T-helper 2 cell treated with Interferon-gamma antibody and Interleukin-4, amounts not matched to agents 5 μg/mL and 100 μg/mL, for 36 hours (primary cell): Measurements from ENCODE around the gene ME1.
"Not testable (repeated sequence)": the region's sequence is repeated elsewhere in the genome, so short reads cannot be mapped to it uniquely, and the experiment has no call there.

Experiments used
- DNase-seq: peaks from one replicate; pipeline ENCODE4 v3.0.0; 2021; ENCODE audit warnings: low spot score
- H3K27ac Mint-ChIP-seq: one replicate; pipeline ENCODE4 v1.8.0; 2021; ENCODE audit warnings: mild to moderate bottlenecking, mixed read lengths
- H3K27me3 Mint-ChIP-seq: one replicate; pipeline ENCODE4 v1.8.0; 2021; ENCODE audit warnings: low read depth, mixed read lengths
- H3K36me3 Mint-ChIP-seq: one replicate; pipeline ENCODE4 v1.8.0; 2021; ENCODE audit warnings: low read depth, mixed read lengths
- H3K4me1 Mint-ChIP-seq: one replicate; pipeline ENCODE4 v1.8.0; 2021; ENCODE audit warnings: low read depth, mixed read lengths
- H3K4me3 Mint-ChIP-seq: one replicate; pipeline ENCODE4 v1.8.0; 2022; ENCODE audit warnings: mild to moderate bottlenecking, moderate library complexity, mixed read lengths
- H3K9me3 Mint-ChIP-seq: one replicate; pipeline ENCODE4 v1.8.0; 2021; ENCODE audit warnings: mixed read lengths

Gene ME1

DNA sequence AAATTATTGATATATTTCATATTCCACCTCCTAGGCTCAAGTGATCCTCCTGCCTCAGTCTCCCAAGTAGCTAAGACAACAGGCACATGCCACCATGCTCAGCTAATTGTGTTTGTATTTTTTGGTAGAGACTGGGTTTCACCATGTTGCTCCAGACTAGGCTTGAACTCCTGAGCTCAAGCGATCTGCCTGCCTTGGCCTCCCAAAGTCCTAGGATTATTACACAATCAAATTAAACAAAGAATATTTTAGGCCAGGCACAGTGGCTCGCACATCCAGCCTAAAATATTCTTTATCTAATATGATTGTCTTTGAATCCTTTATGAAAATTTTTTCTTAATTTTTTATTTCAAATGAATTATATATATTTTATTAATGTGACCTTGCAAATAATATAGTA, 17.8 kb downstream of the ME1 start:
- Mint-ChIP-seq H3K4me1 (no peaks in the 10 kb centered on the region), H3K4me3 (no peak overlapping the region), H3K36me3 (no peaks in the 10 kb centered on the region), H3K27ac (no peak overlapping the region), H3K27me3 (no peaks in the 10 kb centered on the region), H3K9me3 (no peaks in the 10 kb centered on the region)
- DNase-seq, result no peak

DNA sequence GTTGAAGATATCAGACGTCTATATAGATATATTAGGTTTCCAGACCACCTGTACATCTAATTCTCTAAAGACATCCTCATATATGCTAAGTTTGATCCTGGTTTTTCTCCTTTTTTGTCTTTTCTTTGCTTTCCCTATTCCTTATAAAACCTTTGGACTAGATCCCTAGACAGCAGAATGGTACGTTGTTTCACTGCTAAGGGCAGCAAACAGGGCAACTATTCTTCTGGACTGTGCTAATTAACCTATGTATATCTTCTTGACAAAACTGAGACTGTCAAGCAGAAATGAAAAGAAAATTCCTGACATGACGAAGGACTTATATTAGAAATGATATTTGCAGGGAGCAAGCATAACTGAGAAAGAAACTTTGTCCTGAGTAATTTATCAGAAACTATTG, 19.1 kb downstream of the ME1 start:
- no peaks in the 10 kb centered on the region for H3K4me1 Mint-ChIP-seq
- H3K27me3 Mint-ChIP-seq, result no peaks in the 10 kb centered on the region
- no peak overlapping the region for H3K4me3 Mint-ChIP-seq
- H3K27ac Mint-ChIP-seq, result no peak overlapping the region
- no peak for DNase-seq
- no peaks in the 10 kb centered on the region for H3K36me3 Mint-ChIP-seq
- no peaks in the 10 kb centered on the region for H3K9me3 Mint-ChIP-seq

DNA sequence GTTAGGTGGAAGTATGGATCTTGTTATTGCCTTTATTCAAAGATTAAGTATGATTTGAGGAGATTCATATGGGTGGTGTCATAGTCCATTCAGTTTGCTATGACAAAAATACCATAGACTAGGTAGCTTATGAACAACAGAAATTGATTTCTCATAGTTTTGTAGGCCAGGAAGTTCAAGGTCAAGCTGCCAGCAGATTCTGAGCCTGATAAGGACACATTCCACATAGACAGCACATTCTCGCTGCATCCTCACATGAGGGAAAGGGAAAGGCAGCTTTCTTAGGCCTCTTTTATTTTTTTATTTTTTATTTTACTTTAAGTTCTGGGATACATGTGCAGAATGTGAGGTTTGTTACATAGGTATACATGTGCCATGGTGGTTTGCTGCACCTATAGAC, 27.7 kb downstream of the ME1 start:
- H3K36me3 Mint-ChIP-seq, result no peaks in the 10 kb centered on the region
- H3K4me1 Mint-ChIP-seq, result no peaks in the 10 kb centered on the region
- no peaks in the 10 kb centered on the region for H3K27me3 Mint-ChIP-seq
- no peaks in the 10 kb centered on the region for H3K9me3 Mint-ChIP-seq
- H3K27ac Mint-ChIP-seq, result no peak overlapping the region
- DNase-seq, result no peak
- no peak overlapping the region for H3K4me3 Mint-ChIP-seq

DNA sequence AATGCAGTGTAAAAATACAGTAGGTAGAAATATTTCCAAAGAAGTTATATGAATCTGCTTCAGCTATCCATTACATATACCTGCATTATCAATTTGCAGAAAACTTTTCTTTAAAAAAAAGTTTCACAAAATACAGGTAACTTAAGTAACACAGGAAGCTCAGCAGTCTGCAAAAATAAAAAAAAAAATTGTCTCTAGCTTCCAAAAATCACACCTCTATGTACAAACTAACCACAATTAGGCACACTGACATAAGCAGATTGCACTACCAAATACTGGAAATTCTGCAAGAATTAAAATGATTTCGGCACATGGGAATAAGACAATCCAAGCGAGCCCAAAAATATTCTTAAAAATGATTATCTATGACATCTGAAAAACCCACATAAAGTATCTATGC, 41.2 kb downstream of the ME1 start:
- DNase-seq, result no peak
- Mint-ChIP-seq H3K9me3 (no peaks in the 10 kb centered on the region), H3K4me1 (no peaks in the 10 kb centered on the region), H3K27me3 (no peaks in the 10 kb centered on the region), H3K27ac (no peak overlapping the region), H3K36me3 (no peaks in the 10 kb centered on the region), H3K4me3 (no peak overlapping the region)

DNA sequence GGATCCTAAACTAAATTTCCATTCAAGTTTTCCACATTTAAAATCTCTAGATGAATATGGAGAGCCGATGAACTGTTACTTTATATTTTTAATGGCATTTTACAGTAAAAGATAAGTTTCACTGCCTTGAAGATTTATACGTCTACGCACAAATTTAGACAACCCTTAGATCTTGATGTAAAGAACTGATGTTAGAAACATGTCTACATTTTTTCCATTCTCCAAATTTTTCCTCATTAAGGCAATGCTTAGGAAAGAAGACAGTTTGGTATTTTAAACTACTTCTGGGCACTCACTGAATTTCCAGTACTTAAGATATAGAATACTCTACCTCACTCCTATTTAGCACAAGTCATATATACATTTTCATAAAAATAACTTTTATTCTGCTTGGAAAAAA, 45.4 kb downstream of the ME1 start:
- Mint-ChIP-seq H3K27ac (no peak overlapping the region), H3K4me1 (no peaks in the 10 kb centered on the region), H3K9me3 (no peaks in the 10 kb centered on the region), H3K27me3 (no peaks in the 10 kb centered on the region), H3K36me3 (no peaks in the 10 kb centered on the region), H3K4me3 (no peak overlapping the region)
- no peak for DNase-seq

DNA sequence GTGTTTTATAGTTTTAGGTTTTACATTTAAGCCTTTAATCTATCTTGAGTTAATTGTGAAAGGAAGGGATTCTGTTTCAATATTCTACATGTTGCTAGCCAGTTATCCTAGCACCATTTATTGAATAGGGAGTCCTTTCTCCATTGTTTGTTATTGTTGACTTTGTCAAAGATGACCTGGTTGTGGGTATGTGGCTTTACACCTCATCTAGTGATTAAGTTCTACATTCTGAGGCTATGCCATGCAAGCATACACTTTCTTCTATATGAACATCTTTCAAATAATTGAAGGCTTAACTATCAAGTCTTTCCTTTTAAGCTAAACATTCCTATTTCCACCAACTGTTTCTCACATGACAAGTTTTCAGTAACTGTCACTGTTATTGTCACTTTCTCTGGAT, 46.1 kb downstream of the ME1 start:
- Mint-ChIP-seq H3K4me1 (no peaks in the 10 kb centered on the region), H3K27me3 (no peaks in the 10 kb centered on the region)

DNA sequence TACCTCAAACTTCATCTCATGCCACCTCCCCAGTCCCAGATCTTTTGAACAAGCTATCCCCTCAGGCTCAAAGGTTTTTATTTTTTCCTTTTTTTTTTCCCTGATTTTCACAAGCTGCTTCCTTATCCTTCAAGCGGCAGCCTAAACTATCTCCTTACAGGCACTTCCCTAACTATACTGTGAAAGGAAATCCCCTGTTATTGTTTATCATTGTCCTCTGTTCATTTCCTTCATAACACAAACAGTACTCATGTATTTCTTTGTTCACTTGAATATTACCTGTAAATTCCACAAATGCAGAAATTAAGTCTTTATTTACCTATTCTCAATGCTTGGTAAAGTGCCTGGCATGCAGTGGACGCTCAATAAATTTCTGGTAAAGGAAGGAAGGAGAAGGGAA, 48.9 kb downstream of the ME1 start:
- Mint-ChIP-seq H3K36me3 (no peaks in the 10 kb centered on the region), H3K4me3 (no peak overlapping the region), H3K4me1 (no peaks in the 10 kb centered on the region), H3K27ac (no peak overlapping the region), H3K9me3 (no peaks in the 10 kb centered on the region), H3K27me3 (no peaks in the 10 kb centered on the region)
- no peak for DNase-seq

More for the DNA sequence above, 46.1 kb downstream of the ME1 start:
- no peaks in the 10 kb centered on the region for H3K9me3 Mint-ChIP-seq
- H3K36me3 Mint-ChIP-seq, result no peaks in the 10 kb centered on the region
- H3K27ac Mint-ChIP-seq, result no peak overlapping the region
- no peak overlapping the region for H3K4me3 Mint-ChIP-seq
- no peak for DNase-seq

DNA sequence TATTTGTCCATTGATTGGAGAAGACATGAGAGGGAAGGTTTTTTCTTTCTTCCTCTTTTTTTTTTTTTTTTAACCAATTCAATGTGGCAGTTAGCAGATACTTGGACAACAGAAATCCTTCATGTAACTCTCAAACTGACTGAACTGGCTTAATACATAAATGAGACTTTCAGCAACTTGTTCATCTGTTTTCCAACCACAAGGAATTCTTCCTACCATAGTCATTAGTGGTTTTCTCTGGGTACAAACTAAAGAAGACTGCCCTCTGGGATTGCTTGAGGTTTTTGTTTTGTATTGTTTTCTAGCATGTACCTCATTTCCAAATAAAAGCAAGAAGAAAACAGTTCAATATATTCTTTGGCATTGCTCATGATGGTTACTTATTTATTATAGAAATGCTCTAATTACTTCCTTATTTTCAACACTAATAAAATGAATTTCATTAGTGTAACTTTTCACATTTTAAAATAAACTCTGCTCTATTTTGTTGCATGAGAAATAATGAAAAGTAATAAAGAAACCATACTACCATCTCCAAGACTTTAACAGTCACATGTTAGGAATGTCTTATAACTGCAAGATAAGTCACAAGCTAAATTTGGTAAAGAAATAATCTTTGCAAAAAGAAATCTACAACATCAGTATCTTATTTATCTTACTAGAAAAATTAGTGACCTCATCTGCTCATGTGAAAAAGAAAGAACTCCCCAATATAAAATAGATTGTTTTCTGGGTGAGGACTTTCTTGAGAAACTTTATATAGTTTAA, 52.0 kb downstream of the ME1 start:
- DNase-seq, result no peak
- Mint-ChIP-seq H3K9me3 (no peaks in the 10 kb centered on the region), H3K4me3 (no peak overlapping the region), H3K27me3 (no peaks in the 10 kb centered on the region), H3K4me1 (no peaks in the 10 kb centered on the region), H3K27ac (no peak overlapping the region), H3K36me3 (no peaks in the 10 kb centered on the region)

DNA sequence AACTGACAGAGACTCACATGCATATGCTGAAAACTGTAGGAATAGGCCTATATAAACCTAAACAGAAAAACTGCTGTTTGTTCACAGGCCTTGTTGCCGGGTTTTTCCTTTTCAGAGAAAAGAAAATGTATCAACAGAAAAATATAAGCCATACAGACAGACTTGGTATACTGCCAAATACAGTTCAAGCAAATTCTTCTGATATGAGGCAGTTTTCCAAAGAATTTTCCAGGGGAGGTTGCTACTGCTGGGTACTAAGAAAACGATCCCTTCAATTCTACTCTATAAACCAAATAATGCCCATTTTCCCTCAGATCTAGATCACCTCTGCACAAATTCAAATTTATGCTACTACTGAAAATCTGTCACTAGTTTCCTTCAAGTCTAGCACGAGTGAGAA, 59.4 kb downstream of the ME1 start:
- no peak for DNase-seq
- Mint-ChIP-seq H3K4me3 (no peak overlapping the region), H3K36me3 (no peaks in the 10 kb centered on the region), H3K27me3 (no peaks in the 10 kb centered on the region), H3K4me1 (no peaks in the 10 kb centered on the region), H3K27ac (no peak overlapping the region), H3K9me3 (no peaks in the 10 kb centered on the region)

DNA sequence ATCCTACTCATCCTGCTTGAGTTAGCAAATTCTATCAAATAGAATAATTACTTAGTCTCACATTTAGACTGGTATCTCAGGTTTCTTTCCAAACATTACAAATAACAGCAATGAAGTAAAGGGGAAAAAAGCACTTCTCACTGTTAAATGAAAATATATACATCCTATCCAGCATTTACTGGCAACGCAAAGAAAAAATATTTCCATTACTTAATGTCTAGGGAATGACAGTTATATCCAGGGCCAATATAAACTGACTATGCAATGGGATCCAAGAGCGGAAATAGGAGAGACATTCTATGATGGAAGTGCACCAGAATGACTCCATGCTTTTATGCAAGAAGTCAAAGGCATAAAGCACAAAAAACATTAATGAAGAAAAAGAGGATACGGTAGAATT, 60.3 kb downstream of the ME1 start:
- no peak overlapping the region for H3K27ac Mint-ChIP-seq
- no peaks in the 10 kb centered on the region for H3K27me3 Mint-ChIP-seq
- H3K36me3 Mint-ChIP-seq, result no peaks in the 10 kb centered on the region
- H3K4me1 Mint-ChIP-seq, result no peaks in the 10 kb centered on the region
- H3K9me3 Mint-ChIP-seq, result no peaks in the 10 kb centered on the region
- DNase-seq, result no peak
- no peak overlapping the region for H3K4me3 Mint-ChIP-seq

DNA sequence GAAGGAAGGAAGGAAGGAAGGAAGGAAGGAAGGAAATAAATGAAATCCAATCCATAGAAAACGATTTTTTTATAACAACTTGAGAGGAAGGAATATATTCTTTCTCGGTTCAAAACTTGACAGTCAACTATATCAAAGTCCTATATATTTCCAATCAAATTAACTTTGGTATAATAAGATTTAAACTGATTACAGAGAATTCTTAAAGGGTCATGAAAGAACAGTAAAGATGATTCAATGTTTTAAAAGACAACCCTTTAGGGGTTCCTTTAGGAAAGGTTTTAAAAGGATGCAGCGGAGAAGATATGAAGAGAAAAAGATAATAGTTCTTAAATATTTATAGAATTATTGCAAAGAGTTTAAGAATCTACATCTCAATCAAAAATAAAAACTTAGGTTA, 61.2 kb downstream of the ME1 start:
- H3K4me3 Mint-ChIP-seq, result no peak overlapping the region
- H3K27me3 Mint-ChIP-seq, result no peaks in the 10 kb centered on the region
- no peak for DNase-seq
- H3K27ac Mint-ChIP-seq, result no peak overlapping the region
- H3K36me3 Mint-ChIP-seq, result no peaks in the 10 kb centered on the region
- H3K4me1 Mint-ChIP-seq, result no peaks in the 10 kb centered on the region
- no peaks in the 10 kb centered on the region for H3K9me3 Mint-ChIP-seq

DNA sequence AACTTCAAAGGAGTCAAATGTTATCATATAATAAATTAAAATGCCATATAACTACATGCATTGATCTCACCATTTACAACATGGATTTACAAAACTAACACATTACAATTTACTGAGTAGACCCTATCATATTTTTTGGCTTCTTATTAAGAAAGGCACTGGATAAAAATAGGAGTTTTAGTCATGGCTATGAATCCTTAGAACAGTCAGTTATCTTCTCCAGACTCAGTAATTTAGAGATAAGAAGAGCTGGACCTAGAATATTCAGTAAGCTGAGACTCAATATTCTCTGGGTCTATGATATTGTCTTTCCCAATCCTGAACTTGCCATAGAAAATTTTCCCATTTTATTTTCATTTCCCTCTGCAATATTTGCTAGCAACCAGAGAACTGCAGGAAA, 62.3 kb downstream of the ME1 start:
- Mint-ChIP-seq H3K27me3 (no peaks in the 10 kb centered on the region), H3K9me3 (no peaks in the 10 kb centered on the region), H3K36me3 (no peaks in the 10 kb centered on the region), H3K27ac (no peak overlapping the region), H3K4me3 (no peak overlapping the region), H3K4me1 (no peaks in the 10 kb centered on the region)
- no peak for DNase-seq

DNA sequence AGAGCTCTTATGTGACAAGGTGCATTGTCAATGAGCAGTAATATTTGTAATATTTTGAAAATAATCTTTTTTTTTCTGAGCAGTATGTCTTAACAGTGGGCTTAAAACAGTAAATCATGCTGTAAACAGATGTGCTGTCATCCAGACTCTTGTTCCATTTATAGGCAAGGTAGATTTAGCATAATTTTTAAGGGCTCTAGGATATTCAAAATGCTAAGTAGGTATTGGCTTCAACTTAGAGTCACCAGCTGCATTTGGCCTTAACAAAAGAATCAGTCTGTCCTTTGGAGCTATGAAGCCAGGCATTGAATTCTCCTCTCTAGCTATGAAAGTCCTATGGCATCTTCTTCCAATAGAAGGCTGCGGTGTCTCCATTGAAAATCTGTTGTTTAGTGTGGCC, 63.7 kb downstream of the ME1 start:
- Mint-ChIP-seq H3K4me1 (no peaks in the 10 kb centered on the region), H3K4me3 (no peak overlapping the region), H3K27ac (no peak overlapping the region), H3K36me3 (no peaks in the 10 kb centered on the region), H3K27me3 (no peaks in the 10 kb centered on the region), H3K9me3 (no peaks in the 10 kb centered on the region)
- no peak for DNase-seq

DNA sequence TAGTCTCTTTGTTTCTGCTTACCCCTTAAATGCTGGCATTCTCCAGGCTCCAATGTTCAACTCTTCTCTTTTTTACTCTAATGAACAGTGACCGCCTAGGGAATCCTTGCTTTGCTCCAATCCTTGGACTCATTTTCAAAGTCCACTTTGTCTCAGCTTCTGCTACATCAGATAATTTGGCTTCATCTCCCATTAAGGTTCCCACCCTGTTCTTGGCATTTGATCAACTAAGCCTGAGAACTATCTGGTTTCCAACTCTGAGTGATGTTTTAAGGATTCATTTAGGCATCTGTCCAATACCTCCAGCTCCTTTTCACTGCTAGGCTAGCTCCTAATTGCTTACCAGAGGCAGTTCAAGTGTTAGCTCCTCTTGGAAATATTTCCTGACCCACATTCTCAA, 64.9 kb downstream of the ME1 start:
- H3K4me3 Mint-ChIP-seq, result no peak overlapping the region
- H3K36me3 Mint-ChIP-seq, result no peaks in the 10 kb centered on the region
- DNase-seq, result no peak
- H3K4me1 Mint-ChIP-seq, result no peaks in the 10 kb centered on the region
- no peak overlapping the region for H3K27ac Mint-ChIP-seq
- H3K27me3 Mint-ChIP-seq, result no peaks in the 10 kb centered on the region
- H3K9me3 Mint-ChIP-seq, result no peaks in the 10 kb centered on the region

DNA sequence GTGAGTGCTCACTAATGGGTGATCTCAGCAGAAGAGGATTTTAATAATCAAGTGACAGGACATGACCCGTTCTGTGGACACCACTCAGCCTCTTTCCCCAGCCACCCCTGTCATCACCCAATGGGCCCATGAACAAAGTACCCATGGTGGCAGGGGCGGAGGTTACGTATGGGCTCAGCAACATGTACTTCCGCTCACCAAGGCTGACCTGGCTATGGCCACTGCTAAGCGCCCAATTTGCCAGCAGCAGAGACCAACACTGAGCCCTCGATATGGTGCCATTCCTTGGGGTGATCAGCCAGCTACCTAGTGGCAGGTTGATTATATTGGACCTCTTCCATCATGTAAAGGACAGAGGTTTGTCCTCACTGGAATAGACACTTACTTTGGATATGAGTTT, 68.5 kb downstream of the ME1 start:
- not testable (repeated sequence) for H3K9me3 Mint-ChIP-seq, H3K4me3 Mint-ChIP-seq, H3K4me1 Mint-ChIP-seq, H3K27ac Mint-ChIP-seq, DNase-seq, H3K27me3 Mint-ChIP-seq, H3K36me3 Mint-ChIP-seq
